ENCODE results near the gene TLR10.

- TF ChIP-seq ZNF274 (IDR thresholded peaks at IDR 0.05; ENCODE audit: borderline replicate concordance, low read depth, low read length) (no peak), CTCF (IDR thresholded peaks at IDR 0.05 in 2 of 3, conservative IDR thresholded peaks at IDR 0.05 in 1 of 3; ENCODE audit: insufficient read depth in 2 of 3, low read depth in 1 of 3, low read length in 3 of 3) (no peak), HOXB6 (CRISPR knock-in tag; IDR thresholded peaks at IDR 0.05; ENCODE audit: borderline replicate concordance) (no peak), ARID4B (CRISPR knock-in tag; IDR thresholded peaks at IDR 0.05) (no peak), ATF1 (CRISPR knock-in tag; IDR thresholded peaks at IDR 0.05) (no peak), ATF1 (tag; IDR thresholded peaks at IDR 0.05) (no peak), ZNF407 (IDR thresholded peaks at IDR 0.05; ENCODE audit: low read depth) (no peak), ZNF707 (CRISPR knock-in tag; conservative IDR thresholded peaks at IDR 0.05) (no peak), SREBF2 (CRISPR knock-in tag; IDR thresholded peaks at IDR 0.05) (no peak), ARHGAP35 (IDR thresholded peaks at IDR 0.05; ENCODE audit: partially characterized antibody) (no peak), MAX (CRISPR knock-in tag; IDR thresholded peaks at IDR 0.05) (no peak), CREB1 (IDR thresholded peaks at IDR 0.05) (no peak), CREB1 (CRISPR knock-in tag; IDR thresholded peaks at IDR 0.05) (no peak), FOXK1 (CRISPR knock-in tag; IDR thresholded peaks at IDR 0.05; ENCODE audit: borderline replicate concordance) (no peak)
These were observed 5.5 kb upstream of the TLR10 start for GRCh38 chr4:38788317-38788716.

All from K562 (cell line).